ENCODE results near the gene TBX4.
"Not testable (repeated sequence)": the region's sequence is repeated elsewhere in the genome, so short reads cannot be mapped to it uniquely, and the experiment has no call there.

The TBX4 gene

GRCh38 chr17:61444075-61444474, 8.1 kb upstream of the TBX4 start:
- DNase-seq (ENCODE audit: low spot score), result no peak
- no peak for TF ChIP-seq CTCF (IDR thresholded peaks at IDR 0.05)
- no peak overlapping the region for H3K27ac ChIP-seq
- no peak overlapping the region for H3K4me3 ChIP-seq

- TF ChIP-seq CTCF (IDR thresholded peaks at IDR 0.05), result no peak
- no peak overlapping the region for H3K4me3 ChIP-seq
- no peak overlapping the region for H3K27ac ChIP-seq
- no peak for DNase-seq (ENCODE audit: low spot score)
These were observed 7.4 kb upstream of the TBX4 start for GRCh38 chr17:61444831-61445230.

GRCh38 chr17:61447358-61447757, 4.9 kb upstream of the TBX4 start:
- TF ChIP-seq CTCF (IDR thresholded peaks at IDR 0.05), result no peak
- DNase-seq (ENCODE audit: low spot score), result peak; percentile 28
- H3K27ac ChIP-seq, result no peak overlapping the region
- H3K4me3 ChIP-seq, result no peak overlapping the region

GRCh38 chr17:61448042-61448441, 4.2 kb upstream of the TBX4 start:
- H3K4me3 ChIP-seq, result no peak overlapping the region
- TF ChIP-seq CTCF (IDR thresholded peaks at IDR 0.05), result no peak
- DNase-seq (ENCODE audit: low spot score), result no peak

GRCh38 chr17:61449140-61449539, 3.1 kb upstream of the TBX4 start:
- H3K27ac ChIP-seq; DNase-seq (ENCODE audit: low spot score); H3K4me3 ChIP-seq: not testable (repeated sequence)

More at GRCh38 chr17:61448042-61448441, 4.2 kb upstream of the TBX4 start:
- H3K27ac ChIP-seq, result no peak overlapping the region

- Histone ChIP-seq H3K4me3 (no peak overlapping the region), H3K27ac (no peak overlapping the region)
- DNase-seq (ENCODE audit: low spot score), result no peak
- TF ChIP-seq CTCF (IDR thresholded peaks at IDR 0.05), result no peak
These were observed 2.2 kb upstream of the TBX4 start for GRCh38 chr17:61449707-61450640.

GRCh38 chr17:61450641-61451537, 1.3 kb upstream of the TBX4 start:
- Histone ChIP-seq H3K4me3 (peak overlapping the region; percentile 61), H3K27ac (no peak overlapping the region)
- TF ChIP-seq CTCF (IDR thresholded peaks at IDR 0.05), result no peak
- peak; percentile 46 for DNase-seq (ENCODE audit: low spot score)

Data from coronary artery (tissue), 2 donors.